AG08395 (cell line): ENCODE data around the gene SPHK2.
"Not testable (repeated sequence)": the region's sequence is repeated elsewhere in the genome, so short reads cannot be mapped to it uniquely, and the experiment has no call there.

ENCODE experiments used
- DNase-seq: peaks from one replicate; pipeline ENCODE4 v3.0.0; 2012; ENCODE audit warnings: mixed read lengths, low spot score

Gene SPHK2

GRCh38 chr19:48624791-48625723 is 5.8 kb downstream of the SPHK2 start:
- no peak for DNase-seq

- DNase-seq: no peak
Observed at GRCh38 chr19:48625891-48626327, 6.6 kb downstream of the SPHK2 start.

GRCh38 chr19:48627201-48627864 is 8.0 kb downstream of the SPHK2 start:
- DNase-seq: no peak

GRCh38 chr19:48627865-48628314 is 8.6 kb downstream of the SPHK2 start:
- no peak for DNase-seq

GRCh38 chr19:48628486-48629296 is 9.4 kb downstream of the SPHK2 start:
- no peak for DNase-seq

GRCh38 chr19:48629297-48629598 is 9.9 kb downstream of the SPHK2 start:
- DNase-seq: no peak

GRCh38 chr19:48629599-48630295 is 10.4 kb downstream of the SPHK2 start:
- no peak for DNase-seq

GRCh38 chr19:48630296-48631063 is 11.2 kb downstream of the SPHK2 start:
- no peak for DNase-seq

- DNase-seq: no peak
Observed at GRCh38 chr19:48631225-48631624, 11.9 kb downstream of the SPHK2 start.

GRCh38 chr19:48632286-48632685 is 13.0 kb downstream of the SPHK2 start:
- DNase-seq: not testable (repeated sequence)

GRCh38 chr19:48632692-48633147 is 13.4 kb downstream of the SPHK2 start:
- DNase-seq: no peak

- no peak for DNase-seq
Observed at GRCh38 chr19:48633148-48634035, 14.1 kb downstream of the SPHK2 start.

- DNase-seq: no peak
Observed at GRCh38 chr19:48634036-48634342, 14.7 kb downstream of the SPHK2 start.

- DNase-seq: peak; percentile 89
Observed at GRCh38 chr19:48634424-48635262, 15.3 kb downstream of the SPHK2 start.

GRCh38 chr19:48635263-48635965 is 16.1 kb downstream of the SPHK2 start:
- peak; percentile 67 for DNase-seq

GRCh38 chr19:48635966-48636858 is 16.9 kb downstream of the SPHK2 start:
- DNase-seq: no peak

- no peak for DNase-seq
Observed at GRCh38 chr19:48636859-48637448, 17.6 kb downstream of the SPHK2 start, which contains the start of gene DBP. DBP (minus strand) TSS chr19:48637379; CDS start chr19:48636994, 385 bp downstream.
